GM13977 (cell line): Measurements from ENCODE around the gene RBMS2.

Source experiments
- DNase-seq: peaks from one replicate; pipeline ENCODE4 v3.0.0; 2012; ENCODE audit warnings: low spot score
- in situ Hi-C: fragments of 300-500 bp; cut with MboI; formaldehyde crosslinking; loops from one replicate; pipeline ENCODE4 v1.12.0; 2022; ENCODE audit warnings: low sequenced_read_pairs, low pct_unique_long_range_greater_than_20kb, mixed read lengths, inconsistent platforms; ENCODE audit not compliant: unreplicated experiment
- TF ChIP-seq, protein P1 (sequence below): IDR thresholded peaks from 2 replicates; pipeline ENCODE4 v1.5.1; 2012; ENCODE audit warnings: mild to moderate bottlenecking, control low read depth; ENCODE audit not compliant: insufficient read depth; ENCODE audit errors: extremely low read depth, missing control alignments

The RBMS2 gene

GRCh38 chr12:56593909-56594621 lies 72.4 kb downstream of the RBMS2 start:
- in situ Hi-C loops: no loop called here
- TF ChIP-seq, protein P1, sequence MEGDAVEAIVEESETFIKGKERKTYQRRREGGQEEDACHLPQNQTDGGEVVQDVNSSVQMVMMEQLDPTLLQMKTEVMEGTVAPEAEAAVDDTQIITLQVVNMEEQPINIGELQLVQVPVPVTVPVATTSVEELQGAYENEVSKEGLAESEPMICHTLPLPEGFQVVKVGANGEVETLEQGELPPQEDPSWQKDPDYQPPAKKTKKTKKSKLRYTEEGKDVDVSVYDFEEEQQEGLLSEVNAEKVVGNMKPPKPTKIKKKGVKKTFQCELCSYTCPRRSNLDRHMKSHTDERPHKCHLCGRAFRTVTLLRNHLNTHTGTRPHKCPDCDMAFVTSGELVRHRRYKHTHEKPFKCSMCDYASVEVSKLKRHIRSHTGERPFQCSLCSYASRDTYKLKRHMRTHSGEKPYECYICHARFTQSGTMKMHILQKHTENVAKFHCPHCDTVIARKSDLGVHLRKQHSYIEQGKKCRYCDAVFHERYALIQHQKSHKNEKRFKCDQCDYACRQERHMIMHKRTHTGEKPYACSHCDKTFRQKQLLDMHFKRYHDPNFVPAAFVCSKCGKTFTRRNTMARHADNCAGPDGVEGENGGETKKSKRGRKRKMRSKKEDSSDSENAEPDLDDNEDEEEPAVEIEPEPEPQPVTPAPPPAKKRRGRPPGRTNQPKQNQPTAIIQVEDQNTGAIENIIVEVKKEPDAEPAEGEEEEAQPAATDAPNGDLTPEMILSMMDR: peak; percentile 88
- DNase-seq: peak; percentile 72

GRCh38 chr12:56596815-56597214 lies 75.2 kb downstream of the RBMS2 start:
- in situ Hi-C loops: no loop called here
- TF ChIP-seq, protein P1: no peak

DNA sequence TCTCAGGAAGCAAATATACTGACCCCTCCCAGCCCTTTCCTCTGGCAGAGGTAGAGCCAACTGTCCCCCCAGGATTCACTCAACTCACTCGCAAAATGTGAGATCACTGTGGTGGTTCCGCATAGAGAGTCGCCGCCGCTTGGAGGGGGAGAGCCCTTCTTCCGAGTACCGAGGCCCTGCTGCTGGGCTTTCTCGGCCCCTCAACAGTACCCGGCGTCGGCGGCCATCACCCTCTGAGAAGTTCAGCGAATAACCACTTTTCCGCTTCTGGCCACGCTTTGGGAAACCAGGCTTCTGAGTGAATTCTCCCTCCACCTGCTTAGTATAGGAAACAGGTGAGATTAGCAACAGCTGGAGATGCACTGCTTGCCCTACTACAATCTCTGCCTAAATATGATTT lies 77.4 kb downstream of the RBMS2 start:
- in situ Hi-C loops: no loop called here
- TF ChIP-seq, protein P1: no peak
- DNase-seq: no peak

More at GRCh38 chr12:56596815-56597214, 75.2 kb downstream of the RBMS2 start:
- DNase-seq: no peak

DNA sequence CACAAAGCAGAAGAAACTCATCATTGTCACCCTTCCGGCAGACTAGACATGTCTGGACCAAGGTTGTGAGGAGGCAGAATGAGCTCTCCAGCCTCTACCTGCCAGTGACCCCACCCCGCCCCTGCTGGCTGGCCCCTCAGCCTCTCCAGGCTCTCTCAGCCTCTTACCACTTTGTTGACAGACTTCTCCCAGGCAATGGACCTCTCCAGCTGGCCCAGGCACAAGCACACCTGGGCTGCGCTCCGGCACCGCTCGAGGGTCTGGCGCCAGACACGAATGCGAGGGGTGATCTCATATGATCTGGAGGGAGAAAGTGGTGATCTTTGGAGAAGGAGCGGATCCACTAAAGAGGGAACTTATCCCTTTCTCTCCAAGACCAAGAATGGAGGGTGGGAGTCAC lies 78.2 kb downstream of the RBMS2 start:
- in situ Hi-C loops: no loop called here
- no peak for DNase-seq
- TF ChIP-seq, protein P1: no peak

DNA sequence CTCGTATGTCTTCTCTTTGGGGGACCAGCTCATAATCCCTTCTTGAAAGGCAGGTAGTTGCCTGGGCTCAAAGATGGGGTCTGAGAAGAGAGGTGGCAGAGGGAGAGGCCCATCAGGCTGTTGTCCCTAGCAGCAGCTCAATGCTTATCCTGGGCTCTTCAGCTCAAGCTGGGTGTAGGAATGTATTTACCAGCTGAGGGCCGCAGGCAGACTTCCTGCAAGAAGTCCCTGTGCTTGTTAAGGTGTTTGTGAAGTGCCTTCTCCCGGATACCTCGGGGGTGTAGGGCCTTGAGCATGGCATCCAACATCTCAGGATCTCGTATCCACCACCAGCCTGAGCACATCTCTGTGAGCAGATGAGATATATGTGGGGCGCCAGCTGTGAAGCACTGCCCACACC lies 79.1 kb downstream of the RBMS2 start:
- TF ChIP-seq, protein P1: no peak
- in situ Hi-C loops: no loop called here
- no peak for DNase-seq

DNA sequence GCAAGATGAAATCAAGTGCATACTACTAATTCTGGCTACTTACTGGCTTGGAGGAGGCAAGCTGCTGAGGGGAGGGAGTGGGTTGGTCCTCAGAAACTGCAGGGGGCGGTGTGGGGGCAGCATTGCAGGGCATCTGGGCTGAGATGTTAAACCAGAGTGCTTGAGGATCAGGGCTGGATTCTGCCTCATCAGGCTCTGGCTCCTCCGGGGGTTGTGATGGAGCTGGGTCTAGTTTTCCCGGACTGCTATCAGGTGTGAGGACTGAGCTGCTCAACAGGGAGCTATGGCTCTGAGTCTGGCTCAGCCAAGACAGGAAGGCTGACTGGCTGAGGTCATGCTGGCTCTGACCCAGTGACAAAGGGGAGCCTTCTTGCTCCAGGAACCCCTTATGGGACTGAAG lies 79.9 kb downstream of the RBMS2 start:
- TF ChIP-seq, protein P1: peak; percentile 40
- in situ Hi-C loops: no loop called here
- DNase-seq: peak; percentile 36
